GM18868 (cell line): ENCODE measurements around the gene MICALL2.

Experiments used
- ATAC-seq: cut with Tn5 transposase; IDR thresholded peaks from one replicate; pipeline ENCODE4 v1.9.1; 2021; ENCODE audit warnings: mild to moderate bottlenecking, moderate library complexity; ENCODE audit not compliant: unreplicated experiment

Gene MICALL2

DNA sequence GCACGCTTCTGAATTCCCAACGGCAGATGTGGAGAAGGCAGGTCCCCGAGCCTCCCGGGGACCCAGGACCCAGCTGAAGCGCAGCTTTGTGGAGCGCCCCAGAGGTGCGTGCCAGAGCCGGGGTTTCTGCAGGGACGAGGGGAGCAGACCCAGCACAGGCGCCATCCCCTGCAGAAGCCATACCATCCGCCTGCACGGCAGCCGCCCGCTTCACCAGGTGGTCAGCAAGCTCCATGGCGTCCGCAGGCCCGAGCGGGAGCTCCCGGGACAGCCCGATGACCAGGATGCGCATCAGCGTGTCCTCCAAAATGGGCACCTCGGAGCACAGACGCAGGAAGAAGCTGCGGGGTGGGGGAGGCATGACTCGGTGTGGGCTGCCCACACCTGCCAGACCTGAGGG, 34.3 kb upstream of the MICALL2 start:
- ATAC-seq = no peak

GRCh38 chr7:1493129-1493528, 33.9 kb upstream of the MICALL2 start:
- no peak for ATAC-seq

- ATAC-seq = no peak
These were observed 33.4 kb upstream of the MICALL2 start for GRCh38 chr7:1492640-1493039.

DNA sequence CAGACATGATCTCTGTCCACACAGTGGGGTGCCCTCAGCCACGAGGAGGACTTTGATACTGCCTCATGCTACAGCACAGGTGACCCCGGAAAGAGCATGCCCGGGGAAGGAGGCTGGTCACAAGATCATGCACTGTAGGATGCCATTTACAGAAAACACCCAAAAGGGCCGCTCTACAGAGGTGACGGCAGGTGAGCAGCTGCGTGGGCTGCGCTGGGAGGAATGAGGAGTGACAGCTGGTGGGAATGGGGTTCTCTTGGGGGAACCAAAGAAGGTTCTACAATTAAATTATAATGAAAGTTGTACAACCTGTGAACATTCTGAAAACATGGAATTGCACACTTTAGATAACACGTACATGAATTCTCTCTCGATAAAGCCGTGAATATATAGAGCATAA, 33.0 kb upstream of the MICALL2 start:
- ATAC-seq = no peak

- ATAC-seq = no peak
These were observed 31.6 kb upstream of the MICALL2 start for GRCh38 chr7:1490837-1491236.

DNA sequence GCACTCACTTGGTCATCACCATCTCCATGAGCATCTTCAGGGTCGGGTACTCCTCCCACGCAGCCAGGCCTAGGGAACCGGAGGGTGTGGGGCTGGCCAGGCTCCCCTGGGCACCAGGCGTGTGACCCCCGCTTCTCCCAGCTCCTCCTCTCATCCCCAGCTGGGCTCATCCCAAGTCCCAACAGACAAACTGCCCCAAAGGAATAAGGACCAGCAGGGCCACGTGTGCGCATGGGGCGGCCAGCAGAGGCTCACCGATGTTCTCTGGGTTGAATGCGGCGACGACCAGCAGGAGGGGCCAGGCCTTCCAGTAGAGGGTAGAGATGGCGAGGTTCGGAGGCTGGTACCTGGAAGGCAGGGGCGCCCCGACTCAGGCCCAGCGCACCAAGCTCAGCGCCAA, 30.1 kb upstream of the MICALL2 start:
- ATAC-seq = no peak

GRCh38 chr7:1488016-1488415, 28.7 kb upstream of the MICALL2 start:
- no peak for ATAC-seq

DNA sequence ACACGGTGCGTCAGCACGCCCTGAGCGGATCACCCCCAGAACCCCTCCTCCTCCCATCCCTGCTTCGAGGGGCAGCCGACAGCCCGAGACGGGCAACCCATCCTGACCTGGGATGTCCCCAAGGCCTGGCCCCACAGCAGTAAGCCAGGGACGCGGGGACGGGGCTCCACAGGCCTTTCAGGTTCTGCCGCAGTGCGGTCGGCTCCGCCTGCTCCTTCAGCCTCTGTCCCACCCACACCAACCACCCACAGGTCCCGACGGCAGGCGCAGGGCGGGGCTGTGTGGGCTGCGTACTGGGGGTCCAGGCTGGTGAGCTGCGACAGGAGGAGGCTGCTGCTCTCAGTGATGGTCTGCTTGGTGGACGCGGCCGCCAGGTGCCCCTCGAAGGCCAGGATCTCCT, 28.2 kb upstream of the MICALL2 start:
- no peak for ATAC-seq

DNA sequence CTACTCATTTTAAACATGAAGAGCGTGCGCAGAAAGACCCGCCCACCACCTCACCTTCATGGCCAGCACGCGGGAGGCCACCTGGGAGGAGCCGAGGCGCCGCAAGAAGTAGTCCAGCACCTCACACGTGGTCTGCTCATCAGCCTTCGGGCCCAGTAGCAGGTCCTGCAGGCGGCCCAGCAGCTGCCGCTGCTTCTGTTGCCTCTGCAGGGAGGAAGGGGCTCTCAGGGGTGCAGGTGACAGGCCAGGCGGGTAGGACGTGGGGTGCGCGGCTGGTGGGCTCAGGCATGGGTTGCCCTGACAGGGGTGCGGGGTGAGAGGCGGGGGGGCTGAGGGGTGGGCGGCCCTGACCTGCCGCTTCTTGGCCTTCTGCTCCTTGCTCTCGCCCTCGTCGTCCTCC, 27.3 kb upstream of the MICALL2 start:
- ATAC-seq = no peak

DNA sequence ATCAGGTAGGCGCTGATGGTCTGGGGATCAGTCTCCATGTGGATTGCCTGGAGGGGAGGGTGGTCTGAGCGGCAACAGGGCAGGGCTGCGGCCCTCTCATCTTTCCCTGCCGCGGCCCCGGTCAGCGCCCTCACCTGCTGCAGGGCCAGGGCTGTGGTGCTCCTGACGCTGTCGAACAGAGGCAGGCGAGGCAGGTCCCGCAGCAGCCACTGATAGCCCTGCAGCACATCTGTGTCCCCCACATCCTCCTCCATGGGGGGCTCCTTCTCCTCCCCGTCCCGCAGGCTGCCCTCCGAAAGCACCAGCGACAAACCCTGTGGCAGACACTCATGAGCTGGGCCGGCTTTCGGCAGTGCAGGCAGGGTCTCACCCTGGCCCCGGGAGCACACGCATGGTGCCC, 25.9 kb upstream of the MICALL2 start:
- no peak for ATAC-seq

DNA sequence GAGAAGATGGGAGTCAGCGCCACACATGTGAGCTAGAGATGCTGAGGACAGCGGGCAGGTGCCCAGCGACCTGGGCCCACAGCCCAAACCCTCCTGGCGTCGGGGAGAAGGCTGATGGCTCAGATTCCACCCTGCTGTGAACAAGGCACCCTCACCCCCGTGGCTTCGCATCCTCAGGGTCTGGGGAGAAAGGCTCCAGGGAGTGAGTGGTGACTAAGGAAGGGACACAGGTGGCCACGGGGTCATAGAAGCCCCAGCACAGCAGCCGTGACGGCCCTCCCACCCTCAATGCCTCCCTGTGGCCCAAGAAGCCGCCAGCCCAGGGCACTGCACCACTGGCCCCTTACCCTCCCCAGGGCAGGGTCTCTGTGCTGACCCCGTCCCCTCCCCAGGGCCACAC, 25.3 kb upstream of the MICALL2 start:
- no peak for ATAC-seq

GRCh38 chr7:1483536-1484505, 24.6 kb upstream of the MICALL2 start:
- no peak for ATAC-seq

- ATAC-seq = no peak
These were observed 23.8 kb upstream of the MICALL2 start for GRCh38 chr7:1483079-1483478.

DNA sequence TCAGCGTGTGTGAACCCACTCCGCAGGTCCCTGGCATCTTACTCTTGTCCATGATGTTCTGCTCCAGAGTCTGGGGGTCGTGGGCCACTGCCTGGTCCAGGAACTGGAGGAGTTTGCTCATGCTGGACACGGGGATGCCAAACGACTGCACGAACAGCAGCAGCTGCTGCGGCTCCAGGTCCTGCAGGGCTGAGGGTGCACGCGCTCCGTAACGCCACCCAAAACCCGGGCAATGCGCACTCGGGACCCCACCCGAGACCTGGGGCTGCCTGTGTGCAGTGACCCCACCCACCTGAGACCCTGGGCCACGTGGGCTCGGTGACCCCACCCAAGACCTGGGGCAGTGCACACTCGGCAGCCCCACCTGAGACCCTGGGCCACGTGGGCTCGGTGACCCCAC, 22.0 kb upstream of the MICALL2 start:
- ATAC-seq = no peak

DNA sequence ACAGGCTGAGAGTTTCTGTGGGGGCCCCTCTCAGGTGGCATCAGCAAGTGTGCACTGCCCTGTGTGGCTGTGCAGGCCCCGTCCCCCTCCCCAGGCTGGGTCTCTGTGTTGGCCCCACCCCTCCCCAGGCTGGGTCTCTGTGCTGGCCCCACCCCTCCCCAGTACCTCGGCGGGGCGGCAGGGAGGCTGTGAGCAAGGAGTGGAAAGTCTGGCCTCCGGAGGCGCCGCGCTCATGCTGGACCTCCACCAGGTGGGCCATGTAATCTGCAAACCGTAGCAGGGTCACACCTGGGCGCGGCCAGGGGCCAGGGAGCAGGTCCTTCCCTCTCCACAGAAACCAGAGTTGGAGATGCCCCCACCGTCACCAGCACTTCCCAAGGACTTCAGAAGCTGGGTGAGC, 21.4 kb upstream of the MICALL2 start:
- ATAC-seq = no peak

DNA sequence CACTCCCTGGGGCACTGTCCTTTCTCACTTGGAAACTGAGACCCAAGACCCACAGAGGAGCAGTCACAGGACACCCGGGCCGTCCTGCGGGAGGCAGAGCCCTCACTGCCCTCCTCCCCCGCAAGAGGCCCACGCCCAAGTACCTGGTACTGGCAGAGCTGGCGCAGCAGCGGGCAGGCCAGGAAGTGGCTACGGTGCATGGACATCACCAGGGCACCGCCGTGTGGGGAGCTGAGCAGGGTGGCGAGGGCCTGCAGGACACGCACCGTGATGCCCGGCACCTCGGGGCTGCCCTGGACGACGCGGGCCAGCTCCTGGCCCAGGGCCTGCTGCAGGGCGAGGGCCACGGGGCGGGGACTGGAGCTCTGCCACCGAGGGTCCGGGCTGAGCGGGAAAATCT, 20.0 kb upstream of the MICALL2 start:
- no peak for ATAC-seq

DNA sequence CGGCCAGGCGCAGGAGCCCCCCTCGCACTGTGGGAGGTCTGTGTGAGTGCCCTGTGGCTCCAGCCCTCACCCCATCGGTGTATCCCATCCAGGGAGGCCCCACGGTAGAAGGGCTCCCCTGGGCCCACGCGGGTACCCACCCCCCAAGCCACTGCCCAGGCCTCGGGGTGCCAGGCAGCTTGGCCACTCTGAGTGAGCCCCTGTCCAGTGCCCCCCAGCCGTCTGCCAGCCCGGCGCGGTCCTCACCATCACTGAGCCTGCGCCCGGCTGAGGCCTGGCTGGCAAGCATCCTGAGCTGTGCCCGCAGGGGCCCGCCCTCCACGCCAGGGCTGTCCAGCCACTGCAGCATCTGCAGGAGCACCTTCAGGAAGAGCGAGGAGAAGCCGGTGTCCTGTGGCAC, 19.2 kb upstream of the MICALL2 start:
- no peak for ATAC-seq

DNA sequence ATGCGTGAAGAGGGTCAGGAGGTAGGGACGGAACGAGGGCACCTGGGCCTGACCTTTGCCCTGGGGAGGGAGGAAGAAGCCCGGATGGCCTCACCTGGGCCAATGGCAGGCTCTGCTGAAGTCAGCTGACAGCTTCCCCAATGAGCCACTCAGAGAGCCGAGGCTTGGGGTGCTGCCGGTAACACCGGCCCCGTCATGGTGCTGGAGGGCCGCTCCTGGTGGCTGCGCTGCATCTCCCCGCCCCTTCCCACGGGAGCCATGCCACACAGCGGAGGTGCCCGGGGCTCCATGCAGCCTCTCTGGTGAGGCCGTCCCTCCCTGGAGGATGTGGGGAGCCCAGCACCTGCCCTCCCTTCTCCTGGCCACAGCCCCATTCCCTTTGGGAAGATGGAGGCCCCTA, 17.6 kb upstream of the MICALL2 start:
- no peak for ATAC-seq

DNA sequence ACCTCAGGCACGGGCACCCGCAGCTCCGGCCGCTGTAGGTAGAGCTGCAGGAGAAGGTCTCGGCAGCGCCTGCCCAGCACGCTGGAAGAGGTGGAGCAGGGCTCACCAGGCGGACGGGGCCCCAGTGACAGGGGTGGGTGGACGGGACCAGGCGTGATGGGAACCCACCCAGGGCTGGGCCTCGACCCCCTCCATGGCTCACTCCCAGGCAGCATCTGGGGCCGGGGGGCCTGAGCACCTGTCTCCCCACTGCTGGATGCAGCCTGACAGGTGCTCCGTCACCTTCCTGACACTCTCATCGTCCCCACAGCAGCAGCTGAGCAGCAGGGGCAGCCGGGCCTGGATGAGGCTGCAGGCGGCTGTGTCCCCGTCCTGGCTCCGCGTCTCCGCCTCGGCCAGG, 16.7 kb upstream of the MICALL2 start:
- no peak for ATAC-seq

DNA sequence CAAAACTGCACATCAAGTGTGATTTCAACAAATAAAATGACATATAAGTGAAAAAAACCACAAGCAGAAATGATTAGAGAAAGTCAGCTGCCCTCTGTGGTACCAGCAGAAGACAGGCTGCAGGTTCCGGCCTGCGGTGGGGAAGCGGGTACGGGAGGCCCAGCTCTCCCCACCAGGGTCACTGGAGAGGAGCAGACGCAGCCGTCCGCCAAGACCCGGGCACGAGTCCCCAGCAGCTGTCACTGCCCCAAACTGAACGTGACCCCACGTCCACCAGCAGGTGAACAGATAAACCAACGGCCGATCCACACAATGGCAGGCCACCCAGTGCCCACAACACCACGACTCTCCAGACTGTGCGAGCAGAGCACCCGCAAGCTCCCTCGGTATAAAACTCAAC, 16.1 kb upstream of the MICALL2 start:
- ATAC-seq = no peak

- no peak for ATAC-seq
These were observed 15.5 kb upstream of the MICALL2 start for GRCh38 chr7:1474736-1475135.

- ATAC-seq = peak; percentile 56
These were observed 14.7 kb upstream of the MICALL2 start for GRCh38 chr7:1473864-1474512.
